Measurements from ENCODE around the gene CNNM2.

DNA sequence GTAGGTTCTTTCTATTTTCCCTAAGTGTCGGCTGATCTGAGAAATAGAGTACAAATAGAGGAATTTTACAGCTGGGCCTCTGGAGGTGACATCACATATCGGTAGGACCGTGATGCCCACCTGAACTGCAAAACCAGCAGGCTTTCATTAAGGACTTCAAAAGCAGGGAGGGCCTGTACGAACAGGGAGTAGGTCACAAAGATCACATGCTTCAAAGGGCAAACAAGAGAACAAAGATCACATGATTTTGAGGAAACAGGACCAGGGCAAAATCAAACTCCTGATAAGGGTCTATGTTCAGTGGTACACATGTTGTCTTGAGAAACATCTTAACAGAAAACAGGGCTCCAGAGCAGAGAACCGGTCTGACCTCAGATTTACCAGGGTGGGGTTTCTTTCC, 88.9 kb downstream of the CNNM2 start:
- TF ChIP-seq CTCF (IDR thresholded peaks at IDR 0.05) (no peak), POLR2A (IDR thresholded peaks at IDR 0.05) (no peak)

Measured in body of pancreas (tissue), 4 donors.